ENCODE measurements around the gene FEM1A.
"Not testable (repeated sequence)": the region's sequence is repeated elsewhere in the genome, so short reads cannot be mapped to it uniquely, and the experiment has no call there.

GRCh38 chr19:4845975-4846374, 54.4 kb downstream of the FEM1A start:
- TF ChIP-seq REST (IDR thresholded peaks at IDR 0.05; ENCODE audit: borderline replicate concordance); EP300 (conservative IDR thresholded peaks at IDR 0.05; ENCODE audit: poor library complexity, severe bottlenecking); SMC3 (conservative IDR thresholded peaks at IDR 0.05; ENCODE audit: poor library complexity); RAD21 (conservative IDR thresholded peaks at IDR 0.05); CTCF (IDR thresholded peaks at IDR 0.05; ENCODE audit: poor library complexity, severe bottlenecking); TAF1 (IDR thresholded peaks at IDR 0.05; ENCODE audit: low read depth); EZH2 (IDR thresholded peaks at IDR 0.05; ENCODE audit: borderline replicate concordance, insufficient read depth, low read length, poor library complexity, severe bottlenecking): not testable (repeated sequence)

All from neural cell (in vitro differentiated cells).